ENCODE results near the gene NAALADL1.

DNA sequence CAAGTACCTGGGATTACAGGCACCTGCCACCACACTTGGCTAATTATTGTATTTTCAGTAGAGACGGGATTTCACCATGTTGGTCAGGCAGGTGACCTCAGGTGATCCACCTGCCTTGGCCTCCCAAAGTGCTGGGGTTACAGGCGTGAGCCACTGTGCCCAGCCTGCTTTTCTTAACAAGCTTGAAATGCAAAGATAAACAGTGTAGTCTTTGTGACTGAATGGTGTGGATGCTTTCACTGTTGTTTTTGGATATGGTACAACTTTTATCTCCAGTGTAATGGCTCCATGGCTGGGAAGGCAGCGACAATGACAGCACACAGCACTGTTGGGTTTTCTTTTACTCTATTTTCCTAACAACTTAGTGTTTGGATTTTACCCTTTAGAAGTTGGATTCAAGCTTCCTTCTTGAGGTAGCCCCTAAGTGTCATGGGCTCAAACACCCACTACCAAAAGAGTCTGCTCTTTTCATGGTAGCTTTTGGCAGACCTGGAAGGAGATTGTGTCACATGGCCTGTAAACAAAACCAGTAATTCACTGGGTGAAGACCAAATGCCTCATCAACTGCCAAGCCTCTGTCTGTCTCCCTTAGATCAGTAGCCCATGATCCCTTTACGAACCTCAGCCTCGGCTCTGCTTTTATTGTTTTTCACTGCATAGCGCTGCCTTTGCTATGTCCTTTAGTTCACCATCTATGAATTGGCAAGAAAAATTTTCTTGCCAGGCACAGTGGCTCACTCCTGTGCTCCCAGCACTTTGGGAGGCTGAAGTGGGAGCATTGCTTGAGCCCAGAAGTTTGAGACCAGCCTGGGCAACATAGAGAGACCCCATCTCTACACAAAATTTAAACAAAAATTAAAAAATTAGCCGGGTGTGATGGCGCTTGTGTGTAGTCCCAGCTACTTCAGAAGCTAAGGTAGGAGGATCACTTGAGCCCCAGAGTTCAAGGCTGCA lies 44.1 kb upstream of the NAALADL1 start:
- TF ChIP-seq, protein P1, sequence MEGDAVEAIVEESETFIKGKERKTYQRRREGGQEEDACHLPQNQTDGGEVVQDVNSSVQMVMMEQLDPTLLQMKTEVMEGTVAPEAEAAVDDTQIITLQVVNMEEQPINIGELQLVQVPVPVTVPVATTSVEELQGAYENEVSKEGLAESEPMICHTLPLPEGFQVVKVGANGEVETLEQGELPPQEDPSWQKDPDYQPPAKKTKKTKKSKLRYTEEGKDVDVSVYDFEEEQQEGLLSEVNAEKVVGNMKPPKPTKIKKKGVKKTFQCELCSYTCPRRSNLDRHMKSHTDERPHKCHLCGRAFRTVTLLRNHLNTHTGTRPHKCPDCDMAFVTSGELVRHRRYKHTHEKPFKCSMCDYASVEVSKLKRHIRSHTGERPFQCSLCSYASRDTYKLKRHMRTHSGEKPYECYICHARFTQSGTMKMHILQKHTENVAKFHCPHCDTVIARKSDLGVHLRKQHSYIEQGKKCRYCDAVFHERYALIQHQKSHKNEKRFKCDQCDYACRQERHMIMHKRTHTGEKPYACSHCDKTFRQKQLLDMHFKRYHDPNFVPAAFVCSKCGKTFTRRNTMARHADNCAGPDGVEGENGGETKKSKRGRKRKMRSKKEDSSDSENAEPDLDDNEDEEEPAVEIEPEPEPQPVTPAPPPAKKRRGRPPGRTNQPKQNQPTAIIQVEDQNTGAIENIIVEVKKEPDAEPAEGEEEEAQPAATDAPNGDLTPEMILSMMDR (IDR thresholded peaks at IDR 0.05): no peak
- no peak for TF ChIP-seq POLR2A (IDR thresholded peaks at IDR 0.05)
